Activated CD4-positive, alpha-beta T cell treated with anti-CD3 and anti-CD28 coated beads, Interleukin-2, Interleukin-6, amounts not matched to agents 100 ng/mL and 50 ng/mL, durations not matched to agents 16 hours and 8 hours (primary cell): ENCODE measurements around the gene CFAP74.
A peak's percentile ranks its signal among the peaks of the same experiment; 100 is the strongest.
"Not testable (repeated sequence)": the region's sequence is repeated elsewhere in the genome, so short reads cannot be mapped to it uniquely, and the experiment has no call there.

ENCODE experiments used
- DNase-seq: peaks from one replicate; pipeline ENCODE4 v3.0.0-alpha.2; 2020

CFAP74 gene

GRCh38 chr1:1946540-1946939 lies 57.0 kb downstream of the CFAP74 start:
- no peak for DNase-seq

DNA sequence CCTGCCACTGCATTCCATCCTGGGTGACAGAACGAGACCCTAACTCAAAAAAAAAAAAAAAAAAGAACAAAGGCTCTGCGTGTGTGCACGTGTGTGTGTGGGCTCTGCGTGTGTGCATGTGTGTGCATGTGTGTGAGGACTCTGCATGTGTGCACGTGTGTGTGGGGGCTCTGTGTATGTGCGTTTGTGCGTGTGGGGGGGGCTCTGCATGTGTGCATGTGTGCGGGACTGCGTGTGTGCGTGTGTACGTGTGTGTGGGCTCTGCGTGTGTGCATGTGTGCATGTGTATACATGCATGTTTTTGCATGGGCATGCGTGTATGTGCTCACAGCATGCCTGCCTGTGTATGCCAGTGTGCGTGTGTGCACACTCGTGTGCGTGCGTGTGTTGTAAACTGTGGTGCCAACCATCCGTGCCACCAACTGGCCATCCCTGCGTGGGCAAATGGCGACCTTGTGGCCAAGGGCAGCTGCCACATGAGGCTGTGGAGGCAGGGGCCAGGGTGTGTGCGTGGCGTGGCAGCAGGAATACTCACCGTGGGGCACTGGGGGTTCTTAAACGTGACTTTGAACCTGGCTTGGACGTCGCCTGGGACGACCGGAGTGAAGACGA lies 57.7 kb downstream of the CFAP74 start:
- no peak for DNase-seq

GRCh38 chr1:1943834-1944570 lies 59.6 kb downstream of the CFAP74 start:
- peak; percentile 60 for DNase-seq

- DNase-seq: no peak
Observed at GRCh38 chr1:1942753-1943656, 60.6 kb downstream of the CFAP74 start.

DNA sequence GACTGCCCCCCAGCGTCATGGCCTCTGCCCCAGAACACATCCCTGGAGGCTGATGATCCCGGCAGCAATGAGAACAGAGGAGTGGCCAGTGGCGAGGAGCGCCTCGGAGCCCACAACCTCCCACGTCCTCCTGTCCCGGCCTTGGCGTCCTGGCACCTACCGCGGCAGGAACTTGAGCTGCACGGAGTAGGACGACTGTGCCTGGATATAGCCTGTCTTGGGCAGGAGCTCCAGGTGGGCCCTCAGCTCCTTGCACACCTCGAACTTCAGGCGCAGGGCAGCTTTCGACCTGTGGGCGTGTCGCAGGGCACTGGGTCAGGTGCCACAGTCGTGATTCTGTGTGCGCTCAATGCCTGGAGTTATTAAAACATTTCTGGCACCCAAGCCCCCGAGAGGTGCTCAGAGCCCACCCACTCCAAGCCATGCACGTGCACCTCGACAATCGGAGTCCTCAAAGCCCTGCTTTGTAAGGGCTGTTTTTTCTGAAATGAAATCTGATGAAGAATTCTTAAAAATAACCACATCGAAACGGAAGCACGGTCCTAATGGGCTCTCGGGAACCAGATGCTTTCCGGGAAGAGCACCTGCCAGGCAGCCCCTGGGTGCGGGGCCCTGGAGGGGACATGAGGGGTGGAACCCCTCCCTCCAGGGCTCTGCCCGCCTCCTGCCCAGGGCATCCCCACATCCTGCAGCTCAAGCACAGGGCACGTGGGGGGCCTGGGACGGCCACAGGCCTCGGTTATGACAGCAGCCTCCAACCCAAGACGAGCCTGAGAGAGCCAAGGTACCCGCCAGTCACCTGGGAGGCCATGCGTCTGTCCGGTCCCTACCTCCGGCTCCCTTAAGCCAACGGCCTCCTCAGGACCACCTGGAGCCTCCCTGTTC lies 61.5 kb downstream of the CFAP74 start:
- no peak for DNase-seq

- no peak for DNase-seq
Observed at GRCh38 chr1:1941211-1941841, 62.3 kb downstream of the CFAP74 start.

- DNase-seq: no peak
Observed at GRCh38 chr1:1940123-1940425, 63.5 kb downstream of the CFAP74 start.

DNA sequence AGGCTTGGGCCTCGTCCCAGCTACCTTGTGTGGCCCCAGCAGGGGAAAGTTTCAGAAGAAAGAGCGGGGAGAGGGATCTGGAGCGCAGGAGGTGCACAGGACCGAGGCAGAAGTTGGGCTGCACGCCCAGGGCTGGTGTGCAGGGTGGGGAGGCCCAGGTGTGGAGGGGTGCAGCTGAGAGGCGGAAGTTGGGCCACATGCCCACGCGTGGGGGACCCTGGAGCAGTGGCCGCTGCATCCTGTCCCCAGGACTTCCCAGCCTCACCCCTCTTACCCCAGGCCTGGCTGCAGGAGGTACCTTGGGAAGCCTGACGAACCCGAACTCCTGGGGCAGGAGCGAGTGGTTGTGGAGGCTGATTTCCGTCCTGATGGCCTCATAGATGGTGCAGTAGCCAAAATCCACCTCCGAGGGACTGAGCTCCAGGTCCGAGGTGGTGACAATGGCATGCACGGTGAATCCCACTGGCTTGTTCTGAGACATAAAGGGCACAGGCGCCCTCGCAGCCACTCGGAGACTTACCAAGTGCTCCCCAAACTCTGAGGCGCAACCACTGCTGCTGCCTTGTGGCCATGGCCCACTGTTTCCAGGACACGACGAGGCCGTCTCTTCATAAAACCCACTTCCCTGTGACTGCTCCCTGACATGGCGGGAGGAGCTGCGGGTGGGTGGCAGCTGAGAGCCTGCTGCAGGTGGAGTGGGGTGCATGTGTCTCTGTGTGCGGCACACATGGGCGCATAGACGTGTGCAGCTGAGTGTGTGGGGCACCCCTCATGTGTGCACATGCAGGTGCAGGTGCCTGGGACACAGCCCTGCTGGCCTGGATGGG lies 64.1 kb downstream of the CFAP74 start:
- no peak for DNase-seq

DNA sequence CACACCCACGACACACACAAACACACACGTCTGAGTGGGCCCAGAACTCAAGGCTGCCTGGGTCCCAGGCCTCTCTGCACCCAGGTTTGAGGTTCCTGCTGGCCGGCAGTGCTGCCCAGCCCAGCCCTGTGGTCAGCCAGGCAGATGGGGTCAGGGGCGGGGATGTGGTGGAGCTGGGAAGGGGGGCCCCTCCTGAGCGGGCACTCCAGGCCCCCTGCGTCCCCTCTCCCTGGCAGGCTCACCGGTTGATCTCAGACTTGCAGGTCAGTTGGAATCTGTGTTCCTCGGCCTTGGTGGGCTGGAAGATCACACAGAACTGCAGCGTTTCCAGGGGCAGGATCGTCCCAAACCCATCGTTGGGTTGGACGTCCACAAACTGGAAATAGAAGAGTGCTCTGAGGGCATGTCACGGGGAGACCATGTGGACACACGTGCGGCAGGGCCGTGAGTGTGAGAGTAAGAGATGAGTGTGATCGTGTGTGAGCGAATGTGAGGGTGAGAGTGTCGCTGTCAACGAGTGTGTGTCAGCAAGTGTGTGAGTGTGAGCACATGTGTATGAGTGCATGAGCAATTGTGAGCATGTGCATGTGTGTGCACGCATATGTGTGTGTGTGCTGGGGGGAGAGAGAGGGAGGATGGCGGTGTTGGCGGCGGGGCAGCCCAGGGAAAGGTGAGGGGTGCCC lies 64.8 kb downstream of the CFAP74 start:
- DNase-seq: no peak

DNA sequence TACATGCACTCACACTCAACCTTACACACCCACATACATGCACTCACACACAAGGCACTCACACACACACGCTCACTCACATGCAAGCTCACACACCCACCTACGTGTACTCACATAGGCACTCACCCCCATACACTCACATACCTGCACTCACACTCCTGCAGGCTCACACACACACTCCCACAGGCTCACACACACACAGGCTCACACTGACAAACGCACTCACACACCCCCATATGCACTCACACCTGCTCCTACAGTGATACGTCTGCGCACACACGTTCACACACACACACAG lies 65.4 kb downstream of the CFAP74 start:
- DNase-seq: no peak

- DNase-seq: no peak
Observed at GRCh38 chr1:1937549-1938275, 65.9 kb downstream of the CFAP74 start.

GRCh38 chr1:1937061-1937460 lies 66.5 kb downstream of the CFAP74 start:
- DNase-seq: no peak

DNA sequence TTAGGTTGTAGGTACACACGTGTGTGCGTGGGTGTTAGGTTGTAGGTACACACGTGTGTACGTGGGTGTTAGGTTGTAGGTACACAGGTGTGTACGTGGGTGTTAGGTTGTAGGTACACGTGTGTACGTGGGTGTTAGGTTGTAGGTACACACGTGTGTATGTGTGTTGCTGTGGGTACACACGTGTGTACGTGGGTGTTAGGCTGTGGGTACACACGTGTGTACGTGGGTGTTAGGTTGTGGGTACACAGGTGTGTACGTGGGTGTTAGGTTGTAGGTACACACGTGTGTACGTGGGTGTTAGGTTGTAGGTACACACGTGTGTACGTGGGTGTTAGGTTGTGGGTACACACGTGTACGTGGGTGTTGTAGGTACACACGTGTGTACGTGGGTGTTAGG lies 68.7 kb downstream of the CFAP74 start:
- not testable (repeated sequence) for DNase-seq

GRCh38 chr1:1929639-1930545 lies 73.7 kb downstream of the CFAP74 start:
- DNase-seq: no peak

DNA sequence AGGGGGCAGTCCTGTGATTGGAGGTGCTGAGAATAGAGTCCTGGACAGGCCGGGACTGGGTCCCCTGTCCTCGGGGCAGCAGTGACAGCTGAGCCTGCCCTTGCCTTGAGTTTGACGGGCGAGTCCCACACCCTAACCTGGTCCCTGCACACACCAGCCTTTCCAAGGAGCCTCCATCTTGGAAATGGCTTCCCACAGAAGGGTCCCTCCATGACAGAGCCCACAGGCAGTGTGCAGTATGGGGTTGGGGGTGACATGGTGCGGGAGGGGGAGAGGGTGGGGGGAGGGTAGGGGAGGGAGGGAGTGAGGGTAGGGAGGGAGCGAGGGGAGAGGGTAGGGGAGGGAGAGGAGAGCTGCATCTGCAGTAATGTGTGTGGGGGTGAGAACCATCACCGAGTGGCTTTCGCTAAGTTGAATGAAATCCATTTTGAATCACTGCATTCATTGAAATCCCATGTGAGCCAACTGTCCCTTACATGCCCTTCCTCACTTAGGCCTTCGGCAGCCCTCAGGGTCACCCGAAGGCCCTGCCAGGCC lies 74.4 kb downstream of the CFAP74 start:
- no peak for DNase-seq

GRCh38 chr1:1928231-1929101 lies 75.1 kb downstream of the CFAP74 start:
- DNase-seq: no peak

DNA sequence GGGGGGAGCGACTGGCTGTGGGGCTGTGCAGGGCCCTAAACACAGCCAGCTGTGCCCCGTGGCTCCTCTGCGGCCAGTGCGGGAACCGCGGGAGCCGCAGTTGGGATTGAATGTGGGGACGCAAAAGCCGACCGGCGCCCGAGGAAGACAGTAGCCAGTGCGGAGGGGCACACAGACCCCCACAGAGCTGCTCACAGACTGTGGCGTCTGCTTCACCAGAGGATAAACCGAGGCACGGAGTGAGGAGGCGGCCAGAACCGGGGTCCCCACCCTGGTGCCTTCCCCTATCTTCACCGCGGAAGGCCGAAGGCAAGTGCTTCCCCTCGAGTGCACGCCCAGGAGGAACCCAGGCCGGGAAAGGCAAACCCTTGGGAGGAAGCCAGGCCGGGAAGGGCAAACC lies 75.8 kb downstream of the CFAP74 start:
- DNase-seq: no peak
